Jurkat, Clone E6-1 (cell line): ENCODE results near the gene RAB13.
"Not testable (repeated sequence)": the region's sequence is repeated elsewhere in the genome, so short reads cannot be mapped to it uniquely, and the experiment has no call there.

ENCODE experiments used
- DNase-seq: peaks from one replicate; pipeline ENCODE4 v3.0.0-alpha.2; 2011; ENCODE audit warnings: low read depth, low spot score
- H3K4me3 ChIP-seq: 2 replicates; pipeline ENCODE4 v1.5.1; 2011; ENCODE audit warnings: mild to moderate bottlenecking, low read length, control low read depth, moderate library complexity

The RAB13 gene

GRCh38 chr1:153981735-153982134 is 4.4 kb downstream of the RAB13 start:
- DNase-seq, H3K4me3 ChIP-seq: not testable (repeated sequence)

GRCh38 chr1:153979091-153979490 is 7.0 kb downstream of the RAB13 start:
- not testable (repeated sequence) for DNase-seq, H3K4me3 ChIP-seq

GRCh38 chr1:153978274-153978909 is 7.7 kb downstream of the RAB13 start:
- DNase-seq = no peak
- H3K4me3 ChIP-seq = peak overlapping the region; percentile 93

GRCh38 chr1:153977250-153978240 is 8.6 kb downstream of the RAB13 start, which contains the start of gene JTB:
Gene JTB, minus strand, starts transcription at chr1:153977674. Its CDS starts 422 bp downstream, at chr1:153977252.
- H3K4me3 ChIP-seq = peak within 1 kb of the TSS; percentile 93
- peak; percentile 81 for DNase-seq

- DNase-seq = no peak
- peak overlapping the region; percentile 93 for H3K4me3 ChIP-seq
Measured at GRCh38 chr1:153976819-153977249, 9.3 kb downstream of the RAB13 start.

- H3K4me3 ChIP-seq = no peak overlapping the region
- no peak for DNase-seq
Measured at GRCh38 chr1:153973525-153973924, 12.6 kb downstream of the RAB13 start.

- DNase-seq = no peak
- no peak overlapping the region for H3K4me3 ChIP-seq
Measured at GRCh38 chr1:153973071-153973470, 13.1 kb downstream of the RAB13 start.

- no peak for DNase-seq
- H3K4me3 ChIP-seq = no peak overlapping the region
Measured at GRCh38 chr1:153970346-153970745, 15.8 kb downstream of the RAB13 start.

GRCh38 chr1:153968972-153969371 is 17.2 kb downstream of the RAB13 start:
- DNase-seq = no peak
- H3K4me3 ChIP-seq = no peak overlapping the region

- peak overlapping the region; percentile 72 for H3K4me3 ChIP-seq
- DNase-seq = no peak
Measured at GRCh38 chr1:153968408-153968807, 17.7 kb downstream of the RAB13 start.

- no peak for DNase-seq
- peak overlapping the region; percentile 72 for H3K4me3 ChIP-seq
Measured at GRCh38 chr1:153968000-153968363, 18.2 kb downstream of the RAB13 start.

GRCh38 chr1:153967107-153967999 is 18.8 kb downstream of the RAB13 start, which contains the start of gene CREB3L4:
Gene CREB3L4, plus strand, starts transcription at chr1:153967902. Its CDS starts 624 bp downstream, at chr1:153968526.
- H3K4me3 ChIP-seq = peak within 1 kb of the TSS; percentile 72
- peak; percentile 99 for DNase-seq

- no peak for DNase-seq
- H3K4me3 ChIP-seq = peak overlapping the region; percentile 85
Measured at GRCh38 chr1:153963850-153964331, 22.2 kb downstream of the RAB13 start.

- peak within 1 kb of the TSS; percentile 85 for H3K4me3 ChIP-seq
- DNase-seq = peak; percentile 93
Measured at GRCh38 chr1:153963030-153963849, 22.9 kb downstream of the RAB13 start, which contains the start of gene SLC39A1. Gene SLC39A1, minus strand, starts transcription at chr1:153963537. Its CDS starts 822 bp downstream, at chr1:153962715.

- peak overlapping the region; percentile 85 for H3K4me3 ChIP-seq
- no peak for DNase-seq
Measured at GRCh38 chr1:153962088-153963029, 23.8 kb downstream of the RAB13 start.

- H3K4me3 ChIP-seq = no peak overlapping the region
- DNase-seq = no peak
Measured at GRCh38 chr1:153961421-153961820, 24.7 kb downstream of the RAB13 start.

GRCh38 chr1:153960206-153960605 is 25.9 kb downstream of the RAB13 start:
- H3K4me3 ChIP-seq = no peak overlapping the region
- DNase-seq = no peak
